Uterus (tissue), 2 donors: ENCODE data around the gene ARHGAP27.

Experiments used
- POLR2A ChIP-seq, 2 donors: fragments of 450-650 bp; IDR thresholded peaks; one replicate each; pipeline ENCODE4 v1.6.1; 2016; ENCODE audit warnings: antibody characterized with exemption in 2 of 2, mild to moderate bottlenecking in 1 of 2, moderate library complexity in 1 of 2
- TF ChIP-seq, protein P1 (sequence below), 4 experiments: fragments of 200-600 bp in 2 of 4; fragments of 450-650 bp in 2 of 4; sonication (generic) in 2 of 4; IDR thresholded peaks; one replicate each; pipeline ENCODE4 v1.5.1; 2016 to 2019; ENCODE audit warnings: antibody characterized with exemption in 4 of 4, mild to moderate bottlenecking in 2 of 4, moderate library complexity in 1 of 4

- TF ChIP-seq, protein P1, sequence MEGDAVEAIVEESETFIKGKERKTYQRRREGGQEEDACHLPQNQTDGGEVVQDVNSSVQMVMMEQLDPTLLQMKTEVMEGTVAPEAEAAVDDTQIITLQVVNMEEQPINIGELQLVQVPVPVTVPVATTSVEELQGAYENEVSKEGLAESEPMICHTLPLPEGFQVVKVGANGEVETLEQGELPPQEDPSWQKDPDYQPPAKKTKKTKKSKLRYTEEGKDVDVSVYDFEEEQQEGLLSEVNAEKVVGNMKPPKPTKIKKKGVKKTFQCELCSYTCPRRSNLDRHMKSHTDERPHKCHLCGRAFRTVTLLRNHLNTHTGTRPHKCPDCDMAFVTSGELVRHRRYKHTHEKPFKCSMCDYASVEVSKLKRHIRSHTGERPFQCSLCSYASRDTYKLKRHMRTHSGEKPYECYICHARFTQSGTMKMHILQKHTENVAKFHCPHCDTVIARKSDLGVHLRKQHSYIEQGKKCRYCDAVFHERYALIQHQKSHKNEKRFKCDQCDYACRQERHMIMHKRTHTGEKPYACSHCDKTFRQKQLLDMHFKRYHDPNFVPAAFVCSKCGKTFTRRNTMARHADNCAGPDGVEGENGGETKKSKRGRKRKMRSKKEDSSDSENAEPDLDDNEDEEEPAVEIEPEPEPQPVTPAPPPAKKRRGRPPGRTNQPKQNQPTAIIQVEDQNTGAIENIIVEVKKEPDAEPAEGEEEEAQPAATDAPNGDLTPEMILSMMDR (IDR thresholded peaks at IDR 0.05): no peak
- TF ChIP-seq POLR2A (IDR thresholded peaks at IDR 0.05): no peak
These were observed 79.6 kb downstream of the ARHGAP27 start for GRCh38 chr17:45353043-45353442.
